H1 (cell line): ENCODE measurements around the gene PSG1. TPM values are rescaled to one million over a fixed set of nuclear protein-coding genes. Genes with fewer than 3 reads are reported as not detected.

ENCODE experiments used
- CTCF ChIA-PET: fragments of 300-600 bp; sonication (Branson Sonifier 250); formaldehyde crosslinking; loops from one replicate; lab custom pipeline; 2021; ENCODE audit not compliant: partially characterized antibody; lab: Charles Lee
- POLR2A ChIA-PET: fragments of 300-600 bp; sonication (Branson Sonifier 250); formaldehyde crosslinking; loops from one replicate; lab custom pipeline; 2021; ENCODE audit warnings: inconsistent platforms; ENCODE audit not compliant: partially characterized antibody; lab: Charles Lee
- DNase-seq, 2 experiments: peaks; one replicate each; pipeline versions ENCODE4 v3.0.0 to v3.0.0-alpha.2; 2010 to 2022; ENCODE audit warnings: low spot score in 2 of 2, low read depth in 1 of 2, mixed read lengths in 1 of 2
- FAIRE-seq: peaks from 2 replicates; lab custom pipeline; 2011; peaks lifted over from hg19 to GRCh38; lab: Jason Lieb, UNC
- H2AFZ ChIP-seq: 2 replicates; pipeline ENCODE4 v1.8.1; 2012; ENCODE audit warnings: low read length, inconsistent platforms
- H2AK5ac ChIP-seq: 2 replicates; pipeline ENCODE4 v1.6.1; 2013; ENCODE audit warnings: low read depth, low read length
- H2BK120ac ChIP-seq: replicated peaks from 2 replicates; pipeline ENCODE3; 2013; ENCODE audit warnings: low read depth, low read length, inconsistent platforms
- H2BK12ac ChIP-seq: 2 replicates; pipeline ENCODE4 v1.6.1; 2013; ENCODE audit warnings: low read depth, low read length
- H2BK15ac ChIP-seq: 2 replicates; pipeline ENCODE4 v1.6.1; 2013; ENCODE audit warnings: low read length
- H2BK20ac ChIP-seq: 2 replicates; pipeline ENCODE4 v1.6.1; 2013; ENCODE audit warnings: low read length
- H2BK5ac ChIP-seq: 2 replicates; pipeline ENCODE4 v1.6.1; 2013; ENCODE audit warnings: low read depth, low read length
- H3K14ac ChIP-seq: 2 replicates; pipeline ENCODE4 v1.6.1; 2013; ENCODE audit warnings: inconsistent platforms; ENCODE audit not compliant: insufficient read length
- H3K18ac ChIP-seq: 2 replicates; pipeline ENCODE4 v1.6.1; 2013; ENCODE audit warnings: low read length; ENCODE audit errors: extremely low read depth
- H3K23ac ChIP-seq: 2 replicates; pipeline ENCODE4 v1.6.1; 2013; ENCODE audit warnings: inconsistent platforms; ENCODE audit not compliant: insufficient read length
- H3K23me2 ChIP-seq: 2 replicates; pipeline ENCODE4 v1.6.1; 2013; ENCODE audit warnings: low read depth, low read length
- H3K27ac ChIP-seq: 2 replicates; pipeline ENCODE4 v1.6.1; 2011; ENCODE audit warnings: low read depth, low read length, inconsistent platforms
- H3K27me3 ChIP-seq, 4 experiments: replicated peaks in 1 of 4; 1 replicate in 1 of 4; 2 replicates in 3 of 4; pipeline versions ENCODE4 v1.6.1 to v1.8.1; 2011 to 2013; ENCODE audit warnings: low read length in 3 of 4, mild to moderate bottlenecking in 3 of 4, inconsistent platforms in 2 of 4, mixed read lengths in 2 of 4, moderate library complexity in 1 of 4; ENCODE audit not compliant: control insufficient read depth in 3 of 4, insufficient read depth in 3 of 4; ENCODE audit errors: extremely low read depth in 1 of 4
- H3K36me3 ChIP-seq, 4 experiments: 2 replicates each; pipeline versions ENCODE4 v1.6.1 to v1.8.1; 2011 to 2013; ENCODE audit warnings: mild to moderate bottlenecking in 4 of 4, low read length in 3 of 4, moderate library complexity in 2 of 4, control low read depth in 1 of 4, inconsistent platforms in 1 of 4; ENCODE audit not compliant: insufficient read depth in 4 of 4, control insufficient read depth in 2 of 4
- H3K4ac ChIP-seq: replicated peaks from 2 replicates; pipeline ENCODE3; 2013; ENCODE audit warnings: low read length, low read depth, mixed read lengths, inconsistent platforms; ENCODE audit not compliant: insufficient read length
- H3K4me1 ChIP-seq, 4 experiments: replicated peaks in 1 of 4; 1 replicate in 1 of 4; 2 replicates in 3 of 4; pipeline versions ENCODE4 v1.6.1 to v1.8.1; 2011 to 2013; ENCODE audit warnings: low read length in 3 of 4, inconsistent platforms in 2 of 4, mixed read lengths in 1 of 4; ENCODE audit not compliant: insufficient read depth in 4 of 4, control insufficient read depth in 3 of 4
- H3K4me2 ChIP-seq, 2 experiments: 2 replicates each; pipeline versions ENCODE4 v1.6.1 to v1.8.1; 2011 to 2013; ENCODE audit warnings: low read depth in 2 of 2, low read length in 2 of 2, control low read depth in 1 of 2, inconsistent platforms in 1 of 2, mild to moderate bottlenecking in 1 of 2; ENCODE audit not compliant: insufficient read depth in 1 of 2
- H3K4me3 ChIP-seq, 4 experiments: fragments of 200-600, 300-600 bp in 1 of 4; sonication (generic), shearing (Covaris generic), sonication (Bioruptor Twin) in 1 of 4; 2 replicates each; pipeline versions ENCODE4 v1.5.1 to v1.8.1; 2011 to 2016; ENCODE audit warnings: low read length in 4 of 4, low read depth in 3 of 4, control low read depth in 2 of 4, inconsistent platforms in 2 of 4, mild to moderate bottlenecking in 2 of 4, mixed read lengths in 1 of 4, moderate library complexity in 1 of 4; ENCODE audit not compliant: insufficient read depth in 2 of 4; ENCODE audit errors: extremely low read depth in 1 of 4
- H3K56ac ChIP-seq: replicated peaks from 2 replicates; pipeline ENCODE3; 2013; ENCODE audit warnings: low read depth, mild to moderate bottlenecking, mixed read lengths, low read length, inconsistent platforms; ENCODE audit not compliant: insufficient read length
- H3K79me1 ChIP-seq: 2 replicates; pipeline ENCODE4 v1.6.1; 2013; ENCODE audit warnings: low read depth, low read length, control low read depth
- H3K79me2 ChIP-seq, 2 experiments: 2 replicates each; pipeline versions ENCODE4 v1.6.1 to v1.8.1; 2012 to 2013; ENCODE audit warnings: low read length in 2 of 2, mild to moderate bottlenecking in 2 of 2, inconsistent platforms in 1 of 2; ENCODE audit not compliant: insufficient read depth in 2 of 2, control insufficient read depth in 1 of 2
- H3K9ac ChIP-seq, 4 experiments: replicated peaks in 1 of 4; 1 replicate in 1 of 4; 2 replicates in 3 of 4; pipeline versions ENCODE4 v1.6.1 to v1.8.1; 2011 to 2013; ENCODE audit warnings: low read depth in 3 of 4, low read length in 3 of 4, control low read depth in 2 of 4, mild to moderate bottlenecking in 2 of 4, moderate library complexity in 2 of 4, inconsistent platforms in 1 of 4; ENCODE audit errors: extremely low read depth in 1 of 4
- H3K9me3 ChIP-seq, 2 experiments: 2 replicates each; pipeline versions ENCODE4 v1.6.1 to v1.8.1; 2012 to 2013; ENCODE audit warnings: mild to moderate bottlenecking in 2 of 2, moderate library complexity in 2 of 2, control low read depth in 1 of 2, inconsistent platforms in 1 of 2, low read depth in 1 of 2, low read length in 1 of 2, mixed read lengths in 1 of 2; ENCODE audit not compliant: insufficient read depth in 2 of 2
- H4K20me1 ChIP-seq, 2 experiments: replicated peaks in 1 of 2; 2 replicates each; pipeline versions ENCODE3 to v1.8.1; 2011 to 2013; ENCODE audit warnings: inconsistent platforms in 2 of 2, low read length in 2 of 2, mild to moderate bottlenecking in 1 of 2; ENCODE audit not compliant: insufficient read depth in 2 of 2, control insufficient read depth in 1 of 2
- H4K5ac ChIP-seq: 2 replicates; pipeline ENCODE4 v1.6.1; 2013; ENCODE audit warnings: low read length, low read depth, mixed read lengths, inconsistent platforms; ENCODE audit not compliant: insufficient read length
- H4K8ac ChIP-seq: 2 replicates; pipeline ENCODE4 v1.8.0; 2013; ENCODE audit warnings: mild to moderate bottlenecking, moderate library complexity, low read length, inconsistent platforms; ENCODE audit not compliant: insufficient read depth; ENCODE audit errors: extremely low read depth
- H4K91ac ChIP-seq: replicated peaks from 2 replicates; pipeline ENCODE3; 2013; ENCODE audit warnings: low read length, mixed read lengths, inconsistent platforms; ENCODE audit not compliant: insufficient read length
- BACH1 ChIP-seq: IDR thresholded peaks from 2 replicates; pipeline ENCODE4 v1.6.1; 2012; ENCODE audit warnings: low read length, improper control_type of control experiment
- EGR1 ChIP-seq: IDR thresholded peaks from 2 replicates; pipeline ENCODE4 v1.6.1; 2011; ENCODE audit warnings: low read depth, low read length, borderline replicate concordance
- HDAC2 ChIP-seq, 2 experiments: fragments of 300-600 bp in 1 of 2; sonication (generic) in 1 of 2; IDR thresholded peaks; 2 replicates each; pipeline ENCODE4 v1.6.1; 2011 to 2012; ENCODE audit warnings: low read depth in 2 of 2, low read length in 2 of 2, mild to moderate bottlenecking in 2 of 2, moderate library complexity in 2 of 2, borderline replicate concordance in 1 of 2, inconsistent platforms in 1 of 2
- MAFK ChIP-seq: IDR thresholded peaks from 2 replicates; pipeline ENCODE4 v1.6.1; 2012; ENCODE audit warnings: low read depth, mild to moderate bottlenecking, improper control_type of control experiment, low read length
- NRF1 ChIP-seq: IDR thresholded peaks from 2 replicates; pipeline ENCODE4 v1.6.1; 2011; ENCODE audit warnings: mild to moderate bottlenecking, low read depth, low read length, improper control_type of control experiment
- RNF2 ChIP-seq: fragments of 200-900, 300-1000 bp; sonication (generic); IDR thresholded peaks from 2 replicates; pipeline ENCODE4 v1.7.1; 2016; ENCODE audit warnings: borderline replicate concordance, low read depth, mild to moderate bottlenecking, antibody characterized with exemption, low read length; ENCODE audit not compliant: poor library complexity, severe bottlenecking; ENCODE audit errors: missing control alignments
- RXRA ChIP-seq: IDR thresholded peaks from 2 replicates; pipeline ENCODE4 v1.6.1; 2011; ENCODE audit warnings: low read depth, mild to moderate bottlenecking, low read length, moderate library complexity; ENCODE audit not compliant: insufficient read depth
- SAP30 ChIP-seq: fragments of 300-600 bp; sonication (generic); IDR thresholded peaks from 2 replicates; pipeline ENCODE4 v1.7.1; 2012; ENCODE audit warnings: low read length, moderate library complexity, mild to moderate bottlenecking, inconsistent platforms; ENCODE audit not compliant: insufficient read depth, insufficient replicate concordance
- SIRT6 ChIP-seq: IDR thresholded peaks from one replicate; pipeline ENCODE4 v1.7.1; 2012; ENCODE audit warnings: low read length, inconsistent platforms
- TEAD4 ChIP-seq: IDR thresholded peaks from 2 replicates; pipeline ENCODE4 v1.6.1; 2012; ENCODE audit warnings: low read depth, low read length, inconsistent platforms, mixed read lengths
- WGBS, 2 experiments: shearing (Covaris generic) in 1 of 2; methylation state at CpG; one replicate each; pipeline versions ENCODE4 v1.1.6 to v1.1.7; 2013 to 2015; ENCODE audit warnings: low lambda C conversion rate in 2 of 2, mixed read lengths in 2 of 2, inconsistent platforms in 1 of 2, low coverage in 1 of 2, missing lambda C conversion rate in 1 of 2; ENCODE audit not compliant: insufficient replicate concordance in 2 of 2, insufficient coverage in 1 of 2, insufficient read length in 1 of 2; ENCODE audit errors: extremely low coverage in 1 of 2, missing lambda C conversion rate in 1 of 2; 5-methylcytosine and 5-hydroxymethylcytosine counted together
- polyA plus RNA-seq, 7 experiments: library from polyadenylated mRNA; depleted of rRNA in 3 of 7; stranded (reverse) in 5 of 7; unstranded in 2 of 7; fragments of >200 nt in 5 of 7; fragments of 200-250 nt in 2 of 7; gene quantifications; 1 replicate in 5 of 7; 2 replicates in 1 of 7; 4 replicates in 1 of 7; pipeline versions ENCODE4 v1.2.1 to v1.2.3, GENCODE V29; 2011 to 2013; ENCODE audit warnings: missing spikeins in 2 of 7, mixed read lengths in 2 of 7
- total RNA-seq: library from RNA; stranded (reverse); fragmentation: NEBNext Ultra II Directional; extraction: Animal tissue kit (Norgen Biotek cat#: 25700); gene quantifications from 2 replicates; pipeline ENCODE4 v1.2.1, GENCODE V29; 2021
- TF ChIP-seq, protein P1 (sequence below): IDR thresholded peaks from 2 replicates; pipeline ENCODE4 v1.6.1; 2012; ENCODE audit warnings: inconsistent platforms

The PSG1 gene
- total and polyA plus RNA-seq, 2 of the 8 experiments (the other 6 are each of a cell fraction or from before 2014, with no cell fraction given), result not detected

- H4K91ac ChIP-seq, result no peak overlapping the region
- H2BK5ac ChIP-seq, result no peak overlapping the region
- POLR2A ChIA-PET, result no interaction called here
- H2BK20ac ChIP-seq, result no peak overlapping the region
- H4K5ac ChIP-seq, result no peak overlapping the region
- no peak overlapping the region for H2BK12ac ChIP-seq
- H3K23me2 ChIP-seq, result no peaks in the 10 kb centered on the region
- no peak overlapping the region for H4K8ac ChIP-seq
- no peaks in the 10 kb centered on the region for H3K79me2 ChIP-seq
- no peak overlapping the region for H3K27ac ChIP-seq
- no peak overlapping the region for H3K9ac ChIP-seq
- H4K20me1 ChIP-seq, result no peaks in the 10 kb centered on the region
- no peaks in the 10 kb centered on the region for H3K4me1 ChIP-seq
- no peak overlapping the region for H3K56ac ChIP-seq
- WGBS, 2 experiments, result 80% methylated on average over 3 of the region's 3 CpGs; no CpG with 5 or more reads in 1 of the 2 experiments
- peaks cover 33 to 60% of the 10 kb centered on the region in 2 experiments for H3K9me3 ChIP-seq
- H3K23ac ChIP-seq, result no peak overlapping the region
- H2AFZ ChIP-seq, result no peak overlapping the region
- FAIRE-seq (no peak), DNase-seq (no peak)
- no peaks in the 10 kb centered on the region for H3K79me1 ChIP-seq
- no peak overlapping the region for H2BK120ac ChIP-seq
- H2BK15ac ChIP-seq, result no peak overlapping the region
- CTCF ChIA-PET, result no interaction called here
- no peak overlapping the region for H3K4me3 ChIP-seq
- H2AK5ac ChIP-seq, result no peak overlapping the region
- H3K27me3 ChIP-seq, result no peaks in the 10 kb centered on the region
- no peak overlapping the region for H3K14ac ChIP-seq
- H3K36me3 ChIP-seq, result no peaks in the 10 kb centered on the region
- no peak overlapping the region for H3K4me2 ChIP-seq
- H3K18ac ChIP-seq, result no peak overlapping the region
- H3K4ac ChIP-seq, result no peak overlapping the region
- TF ChIP-seq EGR1 (no peak), RNF2 (no peak), BACH1 (no peak), NRF1 (no peak), TEAD4 (no peak), HDAC2 (IDR thresholded peaks at IDR 0.05; ENCODE audit: borderline replicate concordance in 1 of 2, low read depth in 2 of 2, low read length in 2 of 2) (no peak), SAP30 (no peak), RXRA (no peak), SIRT6 (no peak), MAFK (no peak)
- TF ChIP-seq, protein P1, sequence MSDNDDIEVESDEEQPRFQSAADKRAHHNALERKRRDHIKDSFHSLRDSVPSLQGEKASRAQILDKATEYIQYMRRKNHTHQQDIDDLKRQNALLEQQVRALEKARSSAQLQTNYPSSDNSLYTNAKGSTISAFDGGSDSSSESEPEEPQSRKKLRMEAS, result no peak
Measured at GRCh38 chr19:42928896-42929295, 49.4 kb upstream of the PSG1 start.
